Endothelial cell of umbilical vein (primary cell): Measurements from ENCODE around the gene HIPK4. TPM values are rescaled to one million over a fixed set of nuclear protein-coding genes. Genes with fewer than 3 reads are reported as not detected.

ENCODE experiments used
- BruUV-seq: library from RNA; stranded (reverse); fragments of 400-500 nt; replicated peaks from 2 replicates; lab custom pipeline; 2021; lab: Mats Ljungman, UMichigan
- CTCF ChIA-PET: fragments of 300-600, 350-600 bp; sonication (Branson Sonifier 250); formaldehyde crosslinking; loops from one replicate; lab custom pipeline; 2021; ENCODE audit warnings: antibody characterized with exemption, inconsistent platforms; lab: Charles Lee
- POLR2A ChIA-PET: fragments of 300-600, 350-600 bp; sonication (Branson Sonifier 250); formaldehyde crosslinking; loops from one replicate; lab custom pipeline; 2021; ENCODE audit warnings: antibody characterized with exemption, inconsistent platforms; lab: Charles Lee
- DNase-seq: peaks from one replicate; pipeline ENCODE4 v3.0.0-alpha.2; 2011; ENCODE audit warnings: low read depth, low spot score
- FAIRE-seq: peaks from 2 replicates; lab custom pipeline; 2011; peaks lifted over from hg19 to GRCh38; lab: Jason Lieb, UNC
- H2AFZ ChIP-seq: 2 replicates; pipeline ENCODE4 v1.6.0; 2012; ENCODE audit warnings: low read depth, low read length, control low read depth, inconsistent platforms
- H3K27ac ChIP-seq: 2 replicates; pipeline ENCODE4 v1.5.1; 2011; ENCODE audit warnings: low read depth, mild to moderate bottlenecking, control low read depth, low read length, moderate library complexity; ENCODE audit not compliant: insufficient read depth
- H3K27me3 ChIP-seq, 2 experiments: 2 replicates each; pipeline versions ENCODE4 v1.6.0 to v1.6.1; 2011; ENCODE audit warnings: low read length in 2 of 2, mixed read lengths in 1 of 2; ENCODE audit not compliant: control insufficient read depth in 2 of 2, insufficient read depth in 2 of 2
- H3K36me3 ChIP-seq, 2 experiments: 2 replicates in 1 of 2; 3 replicates in 1 of 2; pipeline ENCODE4 v1.5.1; 2011; ENCODE audit warnings: low read length in 2 of 2, mild to moderate bottlenecking in 1 of 2, moderate library complexity in 1 of 2; ENCODE audit not compliant: control insufficient read depth in 2 of 2, insufficient read depth in 2 of 2; ENCODE audit errors: extremely low read depth in 1 of 2
- H3K4me1 ChIP-seq: 3 replicates; pipeline ENCODE4 v1.5.1; 2011; ENCODE audit warnings: mild to moderate bottlenecking, low read length; ENCODE audit not compliant: control insufficient read depth, insufficient read depth; ENCODE audit errors: extremely low read depth
- H3K4me2 ChIP-seq: 2 replicates; pipeline ENCODE4 v1.6.1; 2011; ENCODE audit warnings: low read length, control low read depth, mixed read lengths; ENCODE audit not compliant: insufficient read depth
- H3K4me3 ChIP-seq, 3 experiments: fragments of 200-600 bp in 1 of 3; sonication (generic), shearing (Covaris generic) in 1 of 3; replicated peaks in 1 of 3; 2 replicates each; pipeline ENCODE4 v1.5.1; 2011 to 2016; ENCODE audit warnings: control low read depth in 3 of 3, low read length in 3 of 3, mild to moderate bottlenecking in 2 of 3, inconsistent platforms in 1 of 3, low read depth in 1 of 3, moderate library complexity in 1 of 3; ENCODE audit not compliant: insufficient read depth in 1 of 3
- H3K79me2 ChIP-seq: 2 replicates; pipeline ENCODE4 v1.6.0; 2012; ENCODE audit warnings: low read length, inconsistent platforms; ENCODE audit not compliant: control insufficient read depth, insufficient read depth
- H3K9ac ChIP-seq: replicated peaks from 2 replicates; pipeline ENCODE3; 2011; ENCODE audit warnings: low read length, control low read depth; ENCODE audit not compliant: insufficient read depth; ENCODE audit errors: extremely low read depth
- H3K9me1 ChIP-seq: replicated peaks from 3 replicates; pipeline ENCODE4 v1.6.0; 2011; ENCODE audit warnings: mild to moderate bottlenecking, low read length; ENCODE audit not compliant: control insufficient read depth, insufficient read depth; ENCODE audit errors: extremely low read depth
- H3K9me3 ChIP-seq: replicated peaks from 2 replicates; pipeline ENCODE4 v1.5.1; 2012; ENCODE audit warnings: low read length, inconsistent platforms; ENCODE audit not compliant: control insufficient read depth, insufficient read depth
- H4K20me1 ChIP-seq: replicated peaks from 2 replicates; pipeline ENCODE3; 2011; ENCODE audit warnings: mild to moderate bottlenecking, low read length; ENCODE audit not compliant: control insufficient read depth, insufficient read depth; ENCODE audit errors: extremely low read depth
- EZH2 ChIP-seq: IDR thresholded peaks from 2 replicates; pipeline ENCODE4 v1.6.1; 2012; ENCODE audit warnings: borderline replicate concordance, low read depth, mild to moderate bottlenecking, moderate library complexity, low read length, inconsistent platforms; ENCODE audit not compliant: severe bottlenecking
- FOS ChIP-seq: IDR thresholded peaks from 2 replicates; pipeline ENCODE4 v1.6.1; 2011; ENCODE audit warnings: mild to moderate bottlenecking, low read length, moderate library complexity, borderline replicate concordance; ENCODE audit not compliant: insufficient read depth
- POLR2A ChIP-seq: IDR thresholded peaks from 2 replicates; pipeline ENCODE4 v1.6.1; 2012; ENCODE audit warnings: low read depth, mild to moderate bottlenecking, control low read depth, low read length
- dilution Hi-C: fragments of 300-500 bp; cut with MboI; formaldehyde crosslinking; loops from one replicate; pipeline ENCODE4 v1.15.0; 2019; ENCODE audit warnings: low sequenced_read_pairs; ENCODE audit not compliant: extremely low pct_ligation_motif_present
- intact Hi-C: fragments of 100-400 bp; cut with micrococcal nuclease; formaldehyde crosslinking; loops from one replicate; pipeline ENCODE4 v1.10.0; 2022
- polyA plus RNA-seq, 4 experiments: library from polyadenylated mRNA; depleted of rRNA in 3 of 4; stranded (reverse) in 3 of 4; unstranded in 1 of 4; fragments of >200 nt; gene quantifications; 2 replicates each; pipeline versions ENCODE4 v1.2.1 to v1.2.3, GENCODE V29; 2011 to 2012; ENCODE audit warnings: missing spikeins in 1 of 4
- total RNA-seq: library from RNA; stranded (reverse); gene quantifications from 2 replicates; pipeline ENCODE4 v1.2.3, GENCODE V29; 2021
- TF ChIP-seq, protein P1 (sequence below), 2 donors: IDR thresholded peaks; 1 replicate in 1 of 2; 2 replicates in 1 of 2; pipeline ENCODE4 v1.5.1; 2011; ENCODE audit warnings: low read length in 2 of 2, mild to moderate bottlenecking in 2 of 2, moderate library complexity in 2 of 2, control low read depth in 1 of 2, inconsistent platforms in 1 of 2, low read depth in 1 of 2; ENCODE audit not compliant: insufficient read depth in 1 of 2; ENCODE audit errors: extremely low read depth in 1 of 2
- TF ChIP-seq, protein P2 (sequence below): IDR thresholded peaks from 2 replicates; pipeline ENCODE4 v1.6.1; 2011; ENCODE audit not compliant: insufficient read depth, insufficient read length

Gene HIPK4
- total and polyA plus RNA-seq, 2 donors (not counting 3 experiments of a cell fraction or from before 2014, with no cell fraction given): 0.12 TPM; not detected in 1

DNA sequence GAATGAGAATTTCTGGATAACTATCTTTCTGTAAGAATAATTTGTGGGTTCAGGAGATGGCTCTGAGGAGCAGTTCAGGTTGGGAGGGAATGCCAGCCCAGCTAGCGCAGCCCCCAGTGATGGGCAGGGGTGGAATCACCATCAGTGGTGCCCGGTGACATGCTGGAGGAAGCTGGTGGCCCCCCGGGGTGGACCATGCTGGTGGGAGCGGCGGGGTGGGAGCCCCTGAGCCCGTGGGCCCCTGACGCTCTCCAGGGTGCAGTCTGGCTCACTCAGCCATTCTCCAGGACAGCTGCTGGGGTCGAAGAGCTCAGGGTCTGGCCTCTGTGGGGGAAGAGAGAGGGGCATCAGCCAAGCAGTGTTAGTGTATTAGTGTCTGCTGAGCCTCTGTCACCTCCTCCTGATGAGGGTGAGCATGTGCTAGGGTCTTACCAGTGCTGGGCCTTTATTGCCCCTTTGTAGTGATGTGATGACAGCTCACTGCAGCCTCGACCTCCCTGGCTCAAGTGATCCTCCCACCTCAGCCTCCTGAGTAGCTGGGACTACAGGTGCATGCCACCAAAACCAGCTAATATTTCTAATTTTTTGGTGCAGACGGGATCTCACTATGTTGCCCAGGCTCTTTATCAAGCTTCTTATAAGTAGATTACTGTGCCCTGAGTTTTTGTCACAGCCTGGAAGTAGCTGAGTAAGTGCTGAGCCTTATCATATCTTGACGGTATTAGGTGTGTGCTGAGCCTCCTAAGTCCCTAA is 10.4 kb downstream of the HIPK4 start:
- H3K27me3 ChIP-seq: no peaks in the 10 kb centered on the region
- peaks cover 0 to 12% of the 10 kb centered on the region in 2 experiments for H3K36me3 ChIP-seq
- no peak for TF ChIP-seq EZH2
- H3K9me3 ChIP-seq: no peaks in the 10 kb centered on the region
- POLR2A ChIA-PET: no interaction called here
- intact Hi-C loops (no loop called here), dilution Hi-C loops (no loop called here)
- no peak for FAIRE-seq
- H2AFZ ChIP-seq: no peak overlapping the region
- no peaks in the 10 kb centered on the region for H3K9me1 ChIP-seq
- no peak for DNase-seq
- no TSS peak for BruUV-seq
- no peak overlapping the region for H3K4me2 ChIP-seq
- CTCF ChIA-PET: interaction anchor here (1.2 kb wide), 1 partner anchor 74 kb away, joined by 3 read pairs; no protein-coding TSS in a partner anchor
- no peak overlapping the region for H3K27ac ChIP-seq
- H3K9ac ChIP-seq: no peak overlapping the region
- no peaks in the 10 kb centered on the region for H3K4me1 ChIP-seq
- no peaks in the 10 kb centered on the region for H3K79me2 ChIP-seq
- H3K4me3 ChIP-seq: no peak overlapping the region
- no peaks in the 10 kb centered on the region for H4K20me1 ChIP-seq

DNA sequence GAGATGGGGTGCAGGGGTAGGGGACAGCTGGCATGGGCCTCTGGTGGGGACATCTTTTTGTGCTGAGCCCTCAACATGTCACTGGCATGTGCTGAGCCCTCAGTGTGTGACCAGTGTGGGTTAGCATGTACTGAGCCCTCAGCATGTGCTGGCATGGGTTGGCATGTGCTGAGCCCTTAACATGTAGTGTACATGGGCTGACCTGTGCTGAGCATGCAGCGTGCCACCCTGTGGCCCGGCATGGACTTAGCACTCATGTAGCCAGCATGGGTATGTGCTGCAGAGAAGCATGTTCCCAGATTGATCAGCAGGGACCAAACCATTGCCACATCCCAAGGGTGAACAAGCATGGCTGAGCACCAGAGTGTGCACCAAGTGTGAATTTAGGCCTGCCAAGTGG is 11.5 kb downstream of the HIPK4 start:
- no peaks in the 10 kb centered on the region for H3K9me3 ChIP-seq
- no peak for DNase-seq
- dilution Hi-C loops (no loop called here), intact Hi-C loops (no loop called here)
- H3K9ac ChIP-seq: no peak overlapping the region
- H3K27me3 ChIP-seq: no peaks in the 10 kb centered on the region
- H4K20me1 ChIP-seq: no peaks in the 10 kb centered on the region
- no peak overlapping the region for H3K4me3 ChIP-seq
- peaks cover 0 to 12% of the 10 kb centered on the region in 2 experiments for H3K36me3 ChIP-seq
- H2AFZ ChIP-seq: no peak overlapping the region
- H3K9me1 ChIP-seq: no peaks in the 10 kb centered on the region
- no peaks in the 10 kb centered on the region for H3K79me2 ChIP-seq
- POLR2A ChIA-PET: no interaction called here
- no peak for FAIRE-seq
- no peaks in the 10 kb centered on the region for H3K4me1 ChIP-seq
- H3K27ac ChIP-seq: no peak overlapping the region
- no TSS peak for BruUV-seq
- TF ChIP-seq, protein P1, sequence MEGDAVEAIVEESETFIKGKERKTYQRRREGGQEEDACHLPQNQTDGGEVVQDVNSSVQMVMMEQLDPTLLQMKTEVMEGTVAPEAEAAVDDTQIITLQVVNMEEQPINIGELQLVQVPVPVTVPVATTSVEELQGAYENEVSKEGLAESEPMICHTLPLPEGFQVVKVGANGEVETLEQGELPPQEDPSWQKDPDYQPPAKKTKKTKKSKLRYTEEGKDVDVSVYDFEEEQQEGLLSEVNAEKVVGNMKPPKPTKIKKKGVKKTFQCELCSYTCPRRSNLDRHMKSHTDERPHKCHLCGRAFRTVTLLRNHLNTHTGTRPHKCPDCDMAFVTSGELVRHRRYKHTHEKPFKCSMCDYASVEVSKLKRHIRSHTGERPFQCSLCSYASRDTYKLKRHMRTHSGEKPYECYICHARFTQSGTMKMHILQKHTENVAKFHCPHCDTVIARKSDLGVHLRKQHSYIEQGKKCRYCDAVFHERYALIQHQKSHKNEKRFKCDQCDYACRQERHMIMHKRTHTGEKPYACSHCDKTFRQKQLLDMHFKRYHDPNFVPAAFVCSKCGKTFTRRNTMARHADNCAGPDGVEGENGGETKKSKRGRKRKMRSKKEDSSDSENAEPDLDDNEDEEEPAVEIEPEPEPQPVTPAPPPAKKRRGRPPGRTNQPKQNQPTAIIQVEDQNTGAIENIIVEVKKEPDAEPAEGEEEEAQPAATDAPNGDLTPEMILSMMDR (IDR thresholded peaks at IDR 0.05; ENCODE audit: extremely low read depth in 1 of 2, insufficient read depth in 1 of 2, low read depth in 1 of 2, low read length in 2 of 2): no peak
- TF ChIP-seq FOS (no peak), POLR2A (no peak), EZH2 (no peak)
- TF ChIP-seq, protein P2, sequence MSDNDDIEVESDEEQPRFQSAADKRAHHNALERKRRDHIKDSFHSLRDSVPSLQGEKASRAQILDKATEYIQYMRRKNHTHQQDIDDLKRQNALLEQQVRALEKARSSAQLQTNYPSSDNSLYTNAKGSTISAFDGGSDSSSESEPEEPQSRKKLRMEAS: no peak
- CTCF ChIA-PET: no interaction called here
- H3K4me2 ChIP-seq: no peak overlapping the region
